HG02798 (cell line): Measurements from ENCODE around the gene HARS1.
"Not testable (repeated sequence)": the region's sequence is repeated elsewhere in the genome, so short reads cannot be mapped to it uniquely, and the experiment has no call there.

Source experiments
- ATAC-seq: cut with Tn5 transposase; IDR thresholded peaks from one replicate; pipeline ENCODE4 v1.9.1; 2021; ENCODE audit warnings: mild to moderate bottlenecking; ENCODE audit not compliant: unreplicated experiment, poor library complexity

Gene HARS1

GRCh38 chr5:140635291-140636257 lies 55.6 kb downstream of the HARS1 start:
- no peak for ATAC-seq

GRCh38 chr5:140634103-140634502 lies 57.1 kb downstream of the HARS1 start:
- ATAC-seq, result no peak

- ATAC-seq, result no peak
Observed at GRCh38 chr5:140633501-140633900, 57.7 kb downstream of the HARS1 start.

GRCh38 chr5:140633021-140633471 lies 58.1 kb downstream of the HARS1 start, which contains the start of gene CD14:
Gene CD14 (minus strand): TSS chr5:140633175. CDS start chr5:140633071, 104 bp downstream.
- no peak for ATAC-seq

- ATAC-seq, result peak; percentile 56
Observed at GRCh38 chr5:140632366-140633020, 58.7 kb downstream of the HARS1 start.

GRCh38 chr5:140631831-140632365 lies 59.3 kb downstream of the HARS1 start:
- peak; percentile 47 for ATAC-seq

GRCh38 chr5:140631036-140631417 lies 60.1 kb downstream of the HARS1 start:
- no peak for ATAC-seq

GRCh38 chr5:140630292-140631035 lies 60.7 kb downstream of the HARS1 start:
- no peak for ATAC-seq

- no peak for ATAC-seq
Observed at GRCh38 chr5:140628711-140629110, 62.5 kb downstream of the HARS1 start.

- no peak for ATAC-seq
Observed at GRCh38 chr5:140627972-140628371, 63.2 kb downstream of the HARS1 start.

- not testable (repeated sequence) for ATAC-seq
Observed at GRCh38 chr5:140624886-140625285, 66.3 kb downstream of the HARS1 start.
